GM12878 (cell line): Measurements from ENCODE around the gene OPCML. TPM values are rescaled to one million over a fixed set of nuclear protein-coding genes. Genes with fewer than 3 reads are reported as not detected.

Experiments used
- ATAC-seq: fragments of 200-7000 bp; cut with Tn5 transposase; 3 replicates; pipeline ENCODE4 v1.9.1; 2020; ENCODE audit warnings: mild to moderate bottlenecking, moderate library complexity
- BruUV-seq: library from RNA; stranded (reverse); fragments of 400-500 nt; replicated peaks from 2 replicates; lab custom pipeline; 2021; lab: Mats Ljungman, UMichigan
- CTCF ChIA-PET: fragments of 300-600 bp; sonication (Branson Sonifier 250); formaldehyde crosslinking; extraction: SDS; loops from one replicate; lab custom pipeline; 2021; ENCODE audit warnings: inconsistent platforms; lab: Yijun Ruan, JAX
- POLR2A ChIA-PET: fragments of 350-600 bp; formaldehyde crosslinking; extraction: SDS; loops from one replicate; lab custom pipeline; 2021; ENCODE audit warnings: inconsistent platforms; lab: Charles Lee
- RAD21 ChIA-PET: fragments of 300-600 bp; sonication (Branson Sonifier 250); formaldehyde crosslinking; loops from one replicate; lab custom pipeline; 2023; ENCODE audit warnings: antibody characterized with exemption; ENCODE audit not compliant: unreplicated experiment; lab: Charles Lee
- SMC1A ChIA-PET: fragments of 300-600 bp; sonication (Branson Sonifier 250); formaldehyde crosslinking; loops from one replicate; lab custom pipeline; 2023; ENCODE audit not compliant: unreplicated experiment, uncharacterized antibody; lab: Charles Lee
- DNase-seq: peaks from one replicate; pipeline ENCODE4 v3.0.0-alpha.2; 2011; ENCODE audit warnings: low read depth, low spot score
- FAIRE-seq: peaks from 3 replicates; lab custom pipeline; 2011; peaks lifted over from hg19 to GRCh38; lab: Jason Lieb, UNC
- H2AFZ ChIP-seq: 2 replicates; pipeline ENCODE4 v1.6.0; 2011; ENCODE audit warnings: low read depth, low read length, control low read depth; ENCODE audit not compliant: control insufficient read depth
- H3K27ac ChIP-seq: 2 replicates; pipeline ENCODE4 v1.5.1; 2011; ENCODE audit warnings: control low read depth; ENCODE audit not compliant: control insufficient read depth, insufficient read depth
- H3K27me3 ChIP-seq, 2 experiments: replicated peaks in 1 of 2; 2 replicates each; pipeline versions ENCODE4 v1.6.0 to v1.6.1; 2011; ENCODE audit warnings: low read length in 1 of 2; ENCODE audit not compliant: control insufficient read depth in 2 of 2, insufficient read depth in 2 of 2
- H3K36me3 ChIP-seq, 2 experiments: 2 replicates each; pipeline ENCODE4 v1.5.1; 2011; ENCODE audit warnings: low read length in 1 of 2; ENCODE audit not compliant: control insufficient read depth in 2 of 2, insufficient read depth in 2 of 2
- H3K4me1 ChIP-seq: 2 replicates; pipeline ENCODE4 v1.6.1; 2011; ENCODE audit warnings: mild to moderate bottlenecking, low read length, moderate library complexity, mixed read lengths; ENCODE audit not compliant: control insufficient read depth, insufficient read depth
- H3K4me2 ChIP-seq: 2 replicates; pipeline ENCODE4 v1.6.0; 2011; ENCODE audit warnings: control low read depth; ENCODE audit not compliant: control insufficient read depth, insufficient read depth
- H3K4me3 ChIP-seq: fragments of 200-600 bp; sonication (generic); 2 replicates; pipeline ENCODE4 v1.5.1; 2016
- H3K79me2 ChIP-seq: 2 replicates; pipeline ENCODE4 v1.6.0; 2011; ENCODE audit warnings: low read length; ENCODE audit not compliant: control insufficient read depth, insufficient read depth
- H3K9ac ChIP-seq: 2 replicates; pipeline ENCODE4 v1.8.0; 2011; ENCODE audit warnings: low read length, control low read depth, mixed read lengths; ENCODE audit not compliant: control insufficient read depth, insufficient read depth
- H3K9me3 ChIP-seq: replicated peaks from 3 replicates; pipeline ENCODE4 v1.5.1; 2011; ENCODE audit warnings: mild to moderate bottlenecking, low read length; ENCODE audit not compliant: control insufficient read depth, insufficient read depth
- H4K20me1 ChIP-seq: 2 replicates; pipeline ENCODE4 v1.6.0; 2011; ENCODE audit not compliant: control insufficient read depth, insufficient read depth
- DPF2 ChIP-seq: fragments of 450-650 bp; IDR thresholded peaks from 2 replicates; pipeline ENCODE4 v1.6.1; 2017; ENCODE audit warnings: mild to moderate bottlenecking
- EP300 ChIP-seq, 2 experiments: fragments of 150-350 bp in 1 of 2; IDR thresholded peaks; 2 replicates each; pipeline ENCODE4 v1.6.1; 2011 to 2012; ENCODE audit warnings: low read depth in 2 of 2, low read length in 2 of 2, borderline replicate concordance in 1 of 2, improper control_type of control experiment in 1 of 2, inconsistent platforms in 1 of 2; ENCODE audit not compliant: control insufficient read depth in 1 of 2
- GABPA ChIP-seq: IDR thresholded peaks from 2 replicates; pipeline ENCODE4 v1.6.1; 2014; ENCODE audit warnings: antibody characterized with exemption, low read depth, mild to moderate bottlenecking, inconsistent platforms
- NBN ChIP-seq: fragments of 450-650 bp; IDR thresholded peaks from 2 replicates; pipeline ENCODE4 v1.6.1; 2016
- PAX5 ChIP-seq: IDR thresholded peaks from 2 replicates; pipeline ENCODE4 v1.6.1; 2011; ENCODE audit warnings: low read depth, low read length, borderline replicate concordance
- SUZ12 ChIP-seq: fragments of 200-600 bp; sonication (generic); IDR thresholded peaks from one replicate; pipeline ENCODE4 v1.6.1; 2018; ENCODE audit warnings: antibody characterized with exemption, mild to moderate bottlenecking; ENCODE audit not compliant: unreplicated experiment
- WGBS: methylation state at CpG from one replicate; pipeline ENCODE4 v1.1.6; 2016; ENCODE audit warnings: low lambda C conversion rate; ENCODE audit not compliant: insufficient replicate concordance, insufficient coverage; ENCODE audit errors: missing lambda C conversion rate; 5-methylcytosine and 5-hydroxymethylcytosine counted together
- in situ Hi-C: fragments of 300-500 bp; cut with MboI; formaldehyde crosslinking; loops from 9 replicates; pipeline ENCODE4 v1.14.3; 2018; ENCODE audit warnings: mixed read lengths
- intact Hi-C: fragments of 100-400 bp; cut with micrococcal nuclease; formaldehyde crosslinking; loops from one replicate; pipeline ENCODE4 v1.14.2; 2022; ENCODE audit not compliant: unreplicated experiment
- polyA plus RNA-seq, 11 experiments: library from polyadenylated mRNA; depleted of rRNA in 4 of 11; unstranded in 6 of 11; stranded (reverse) in 5 of 11; fragments of >200 nt; fragmentation: Nextera tagmentation in 4 of 11; fragmentation: Illumina TruSeq in 1 of 11; extraction: Ambion mirVana in 4 of 11; extraction: Trizol in 1 of 11; gene quantifications; 1 replicate in 1 of 11; 2 replicates in 10 of 11; pipeline versions ENCODE4 v1.2.1 to v1.2.3, GENCODE V29; 2011 to 2016; ENCODE audit warnings: inconsistent platforms in 2 of 11, missing spikeins in 2 of 11, low read depth in 1 of 11
- total RNA-seq, 4 experiments: library from RNA; depleted of rRNA in 3 of 4; stranded (reverse); fragments of >200 nt in 3 of 4; fragmentation: Illumina TruSeq in 1 of 4; extraction: Trizol in 1 of 4; gene quantifications; 2 replicates each; pipeline versions ENCODE4 v1.2.1 to v1.2.3, GENCODE V29; 2013 to 2021
- TF ChIP-seq, protein P1 (sequence below): fragments of 450-650 bp; formaldehyde crosslinking; IDR thresholded peaks from 2 replicates; pipeline ENCODE4 v1.5.0; 2022; ENCODE audit warnings: mild to moderate bottlenecking, missing genetic modification characterization
- TF ChIP-seq, protein P2 (sequence below): IDR thresholded peaks from 2 replicates; pipeline ENCODE4 v1.6.1; 2012; ENCODE audit warnings: low read depth, low read length, improper control_type of control experiment
- TF ChIP-seq, protein P3 (sequence below): IDR thresholded peaks from 2 replicates; pipeline ENCODE4 v1.6.1; 2011; ENCODE audit warnings: mild to moderate bottlenecking, low read depth, low read length, moderate library complexity; ENCODE audit not compliant: insufficient replicate concordance
- TF ChIP-seq, protein P4 (sequence below): fragments of 450-650 bp; IDR thresholded peaks from 2 replicates; pipeline ENCODE4 v1.6.1; 2016; ENCODE audit warnings: mild to moderate bottlenecking

OPCML gene
- total and polyA plus RNA-seq, 10 of the 15 experiments (the other 5 are each of a cell fraction or from before 2014, with no cell fraction given): 0.84 TPM; not detected in 9

DNA sequence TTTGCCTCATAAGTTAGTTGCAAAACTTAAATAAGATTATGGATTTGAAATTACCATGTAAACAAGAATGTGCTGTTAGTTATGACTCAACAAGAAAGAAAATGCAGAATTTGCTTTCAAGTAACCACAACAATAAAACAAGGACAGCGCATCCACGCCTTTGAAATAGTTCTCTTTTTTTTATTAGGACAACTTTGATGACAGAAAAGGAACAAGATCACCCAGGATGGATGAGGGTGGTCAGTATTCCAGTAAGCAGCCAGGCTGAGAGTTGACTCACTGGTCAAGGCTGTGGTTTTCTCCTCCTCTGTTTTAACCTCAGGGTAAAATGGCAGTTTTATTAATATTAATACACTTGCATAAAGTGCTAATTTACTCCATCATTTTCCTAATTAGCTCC, 544.4 kb downstream of the OPCML start (continued):
- TF ChIP-seq, protein P1, sequence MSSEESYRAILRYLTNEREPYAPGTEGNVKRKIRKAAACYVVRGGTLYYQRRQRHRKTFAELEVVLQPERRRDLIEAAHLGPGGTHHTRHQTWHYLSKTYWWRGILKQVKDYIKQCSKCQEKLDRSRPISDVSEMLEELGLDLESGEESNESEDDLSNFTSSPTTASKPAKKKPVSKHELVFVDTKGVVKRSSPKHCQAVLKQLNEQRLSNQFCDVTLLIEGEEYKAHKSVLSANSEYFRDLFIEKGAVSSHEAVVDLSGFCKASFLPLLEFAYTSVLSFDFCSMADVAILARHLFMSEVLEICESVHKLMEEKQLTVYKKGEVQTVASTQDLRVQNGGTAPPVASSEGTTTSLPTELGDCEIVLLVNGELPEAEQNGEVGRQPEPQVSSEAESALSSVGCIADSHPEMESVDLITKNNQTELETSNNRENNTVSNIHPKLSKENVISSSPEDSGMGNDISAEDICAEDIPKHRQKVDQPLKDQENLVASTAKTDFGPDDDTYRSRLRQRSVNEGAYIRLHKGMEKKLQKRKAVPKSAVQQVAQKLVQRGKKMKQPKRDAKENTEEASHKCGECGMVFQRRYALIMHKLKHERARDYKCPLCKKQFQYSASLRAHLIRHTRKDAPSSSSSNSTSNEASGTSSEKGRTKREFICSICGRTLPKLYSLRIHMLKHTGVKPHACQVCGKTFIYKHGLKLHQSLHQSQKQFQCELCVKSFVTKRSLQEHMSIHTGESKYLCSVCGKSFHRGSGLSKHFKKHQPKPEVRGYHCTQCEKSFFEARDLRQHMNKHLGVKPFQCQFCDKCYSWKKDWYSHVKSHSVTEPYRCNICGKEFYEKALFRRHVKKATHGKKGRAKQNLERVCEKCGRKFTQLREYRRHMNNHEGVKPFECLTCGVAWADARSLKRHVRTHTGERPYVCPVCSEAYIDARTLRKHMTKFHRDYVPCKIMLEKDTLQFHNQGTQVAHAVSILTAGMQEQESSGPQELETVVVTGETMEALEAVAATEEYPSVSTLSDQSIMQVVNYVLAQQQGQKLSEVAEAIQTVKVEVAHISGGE (CRISPR knock-in tag): no peak

DNA sequence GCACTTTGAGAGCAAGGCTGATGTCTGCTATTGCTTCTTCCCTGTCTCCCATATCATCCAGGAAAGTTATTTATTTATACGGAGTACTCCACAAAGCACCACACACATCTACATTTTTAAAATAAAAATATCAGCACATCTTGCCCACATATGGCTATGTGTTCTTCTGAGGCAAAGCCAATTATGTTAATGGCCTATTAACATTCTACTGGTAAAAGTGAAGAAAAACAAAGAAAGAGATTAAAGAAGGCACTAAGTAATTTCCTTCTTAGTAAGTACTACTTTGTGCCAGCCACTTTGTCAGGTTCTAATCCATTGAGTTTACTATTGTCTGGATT, 548.7 kb downstream of the OPCML start:
- Histone ChIP-seq H3K9ac (no peak overlapping the region), H3K4me3 (no peak overlapping the region), H4K20me1 (no peaks in the 10 kb centered on the region), H3K79me2 (no peaks in the 10 kb centered on the region), H3K27ac (no peak overlapping the region), H2AFZ (no peak overlapping the region), H3K9me3 (no peaks in the 10 kb centered on the region), H3K4me1 (no peaks in the 10 kb centered on the region), H3K27me3 (no peaks in the 10 kb centered on the region; a peak in 1 of 4 replicates), H3K4me2 (no peak overlapping the region), H3K36me3 (no peaks in the 10 kb centered on the region)
- CTCF ChIA-PET: no interaction called here
- 20% methylated on average over 1 of the region's 1 CpG for WGBS
- DNase-seq (no peak), FAIRE-seq (no peak), ATAC-seq (no peak)
- SMC1A ChIA-PET: interaction anchor here (1.7 kb wide), 1 partner anchor 37 kb away, joined by 4 read pairs; no protein-coding TSS in a partner anchor
- RAD21 ChIA-PET: no interaction called here
- in situ Hi-C loops: no loop called here
- intact Hi-C loops: no loop called here
- POLR2A ChIA-PET: interaction anchor here (0.6 kb wide), 1 partner anchor 24 kb away, joined by 3 read pairs; no protein-coding TSS in a partner anchor
- TF ChIP-seq EP300 (IDR thresholded peaks at IDR 0.05; ENCODE audit: borderline replicate concordance in 1 of 2, control insufficient read depth in 1 of 2, low read depth in 2 of 2, low read length in 2 of 2): no peak
- TF ChIP-seq PAX5: no peak
- no peak for TF ChIP-seq SUZ12
- TF ChIP-seq, protein P2, sequence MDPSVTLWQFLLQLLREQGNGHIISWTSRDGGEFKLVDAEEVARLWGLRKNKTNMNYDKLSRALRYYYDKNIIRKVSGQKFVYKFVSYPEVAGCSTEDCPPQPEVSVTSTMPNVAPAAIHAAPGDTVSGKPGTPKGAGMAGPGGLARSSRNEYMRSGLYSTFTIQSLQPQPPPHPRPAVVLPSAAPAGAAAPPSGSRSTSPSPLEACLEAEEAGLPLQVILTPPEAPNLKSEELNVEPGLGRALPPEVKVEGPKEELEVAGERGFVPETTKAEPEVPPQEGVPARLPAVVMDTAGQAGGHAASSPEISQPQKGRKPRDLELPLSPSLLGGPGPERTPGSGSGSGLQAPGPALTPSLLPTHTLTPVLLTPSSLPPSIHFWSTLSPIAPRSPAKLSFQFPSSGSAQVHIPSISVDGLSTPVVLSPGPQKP: no peak
- no peak for TF ChIP-seq DPF2
- TF ChIP-seq, protein P3, sequence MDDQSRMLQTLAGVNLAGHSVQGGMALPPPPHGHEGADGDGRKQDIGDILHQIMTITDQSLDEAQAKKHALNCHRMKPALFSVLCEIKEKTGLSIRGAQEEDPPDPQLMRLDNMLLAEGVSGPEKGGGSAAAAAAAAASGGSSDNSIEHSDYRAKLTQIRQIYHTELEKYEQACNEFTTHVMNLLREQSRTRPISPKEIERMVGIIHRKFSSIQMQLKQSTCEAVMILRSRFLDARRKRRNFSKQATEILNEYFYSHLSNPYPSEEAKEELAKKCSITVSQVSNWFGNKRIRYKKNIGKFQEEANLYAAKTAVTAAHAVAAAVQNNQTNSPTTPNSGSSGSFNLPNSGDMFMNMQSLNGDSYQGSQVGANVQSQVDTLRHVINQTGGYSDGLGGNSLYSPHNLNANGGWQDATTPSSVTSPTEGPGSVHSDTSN: no peak
- TF ChIP-seq, protein P4, sequence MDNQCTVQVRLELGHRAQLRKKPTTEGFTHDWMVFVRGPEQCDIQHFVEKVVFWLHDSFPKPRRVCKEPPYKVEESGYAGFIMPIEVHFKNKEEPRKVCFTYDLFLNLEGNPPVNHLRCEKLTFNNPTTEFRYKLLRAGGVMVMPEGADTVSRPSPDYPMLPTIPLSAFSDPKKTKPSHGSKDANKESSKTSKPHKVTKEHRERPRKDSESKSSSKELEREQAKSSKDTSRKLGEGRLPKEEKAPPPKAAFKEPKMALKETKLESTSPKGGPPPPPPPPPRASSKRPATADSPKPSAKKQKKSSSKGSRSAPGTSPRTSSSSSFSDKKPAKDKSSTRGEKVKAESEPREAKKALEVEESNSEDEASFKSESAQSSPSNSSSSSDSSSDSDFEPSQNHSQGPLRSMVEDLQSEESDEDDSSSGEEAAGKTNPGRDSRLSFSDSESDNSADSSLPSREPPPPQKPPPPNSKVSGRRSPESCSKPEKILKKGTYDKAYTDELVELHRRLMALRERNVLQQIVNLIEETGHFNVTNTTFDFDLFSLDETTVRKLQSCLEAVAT: no peak
- no peak for TF ChIP-seq GABPA
- no peak for TF ChIP-seq NBN
- BruUV-seq: no TSS peak
